HG03064 (cell line): ENCODE measurements around the gene CAPN1.

Experiments
- ATAC-seq: cut with Tn5 transposase; IDR thresholded peaks from one replicate; pipeline ENCODE4 v1.9.1; 2021; ENCODE audit warnings: low read depth; ENCODE audit not compliant: unreplicated experiment

Gene CAPN1

DNA sequence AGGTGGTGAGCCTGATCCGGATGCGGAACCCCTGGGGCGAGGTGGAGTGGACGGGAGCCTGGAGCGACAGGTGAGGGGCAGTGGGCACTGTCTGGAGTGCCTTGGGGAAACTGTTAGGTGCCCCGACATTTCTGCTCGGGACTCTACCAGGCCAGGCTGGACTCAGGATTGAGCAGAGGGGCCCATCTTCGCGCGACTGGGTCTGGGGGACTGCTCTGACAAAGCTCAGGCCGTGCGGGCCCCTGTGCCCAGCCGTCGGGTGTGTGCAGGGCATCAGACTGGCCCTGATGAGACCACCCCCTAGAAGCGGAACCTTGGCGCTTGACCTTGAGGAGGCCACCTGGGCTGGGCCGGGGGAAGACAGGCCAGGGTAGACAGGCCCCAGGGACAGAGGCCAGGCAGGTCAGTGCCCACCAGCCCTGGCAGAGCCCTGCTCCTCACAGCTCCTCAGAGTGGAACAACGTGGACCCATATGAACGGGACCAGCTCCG is 6.3 kb downstream of the CAPN1 start:
- no peak for ATAC-seq

DNA sequence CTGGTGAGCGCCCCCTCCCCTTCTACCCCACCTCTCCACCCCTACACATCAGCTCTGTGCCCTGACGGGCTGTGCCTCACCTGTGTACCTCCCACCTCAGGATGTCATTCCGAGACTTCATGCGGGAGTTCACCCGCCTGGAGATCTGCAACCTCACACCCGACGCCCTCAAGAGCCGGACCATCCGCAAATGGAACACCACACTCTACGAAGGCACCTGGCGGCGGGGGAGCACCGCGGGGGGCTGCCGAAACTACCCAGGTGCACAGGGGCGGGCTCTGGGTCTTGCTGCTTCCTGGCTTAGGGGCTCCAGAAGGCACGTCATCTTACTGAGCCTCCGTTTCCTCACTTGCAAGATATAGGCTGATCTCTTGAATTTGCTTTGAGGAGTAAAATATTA is 6.8 kb downstream of the CAPN1 start:
- no peak for ATAC-seq

DNA sequence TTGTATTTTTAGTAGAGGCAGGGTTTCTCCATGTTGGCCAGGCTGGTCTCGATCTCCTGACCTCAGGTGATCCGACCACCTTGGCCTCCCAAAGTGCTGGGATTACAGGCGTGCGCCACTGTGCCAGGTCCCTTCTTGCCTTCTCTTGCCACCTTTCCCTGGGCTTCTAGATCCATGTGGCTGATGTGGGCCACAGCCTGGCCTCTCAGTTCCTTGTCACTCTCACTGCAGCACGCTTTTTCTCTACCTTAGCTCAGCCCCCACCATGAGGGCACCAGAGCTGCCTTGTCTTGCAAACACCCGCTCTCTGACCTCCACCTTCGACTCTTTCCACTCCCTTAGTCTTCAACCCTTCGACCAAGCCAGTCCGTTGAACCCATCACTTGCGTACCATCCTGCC is 7.5 kb downstream of the CAPN1 start:
- ATAC-seq = no peak

- ATAC-seq = no peak
These were observed 12.8 kb downstream of the CAPN1 start for GRCh38 chr11:65194564-65194963.

DNA sequence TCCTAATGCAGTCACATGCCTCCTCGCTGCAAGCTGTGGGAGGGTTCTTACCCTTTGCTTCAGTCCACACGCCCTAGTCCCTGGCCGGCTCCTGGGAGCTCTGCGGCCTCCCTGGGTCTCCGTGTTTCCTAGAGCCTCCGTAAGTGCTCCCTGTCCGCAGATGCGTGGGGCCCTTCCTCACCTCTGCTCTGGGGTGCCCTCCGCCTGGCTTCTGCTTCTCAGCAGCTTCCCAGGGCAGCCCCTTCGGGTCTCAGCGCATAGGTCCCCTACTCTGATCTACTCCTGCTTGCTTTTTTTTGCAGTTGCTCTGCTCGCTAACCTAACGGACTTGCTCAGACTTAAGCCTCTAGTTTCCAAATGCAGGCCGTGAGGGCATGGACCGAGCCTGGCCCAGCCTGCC is 22.4 kb downstream of the CAPN1 start:
- no peak for ATAC-seq

GRCh38 chr11:65204646-65205601 is 23.2 kb downstream of the CAPN1 start:
- ATAC-seq = no peak

GRCh38 chr11:65205602-65205967 is 23.9 kb downstream of the CAPN1 start:
- ATAC-seq = no peak

DNA sequence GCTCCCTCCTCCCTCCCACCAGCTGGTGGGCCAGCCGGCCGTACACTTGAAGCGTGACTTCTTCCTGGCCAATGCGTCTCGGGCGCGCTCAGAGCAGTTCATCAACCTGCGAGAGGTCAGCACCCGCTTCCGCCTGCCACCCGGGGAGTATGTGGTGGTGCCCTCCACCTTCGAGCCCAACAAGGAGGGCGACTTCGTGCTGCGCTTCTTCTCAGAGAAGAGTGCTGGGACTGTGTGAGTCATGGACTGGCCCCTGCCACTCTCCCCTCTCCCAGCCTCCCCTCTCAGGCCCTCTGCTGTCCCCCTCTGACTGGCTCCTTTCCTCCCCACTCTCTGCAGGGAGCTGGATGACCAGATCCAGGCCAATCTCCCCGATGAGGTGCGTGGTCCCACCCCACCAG is 24.7 kb downstream of the CAPN1 start:
- no peak for ATAC-seq

- no peak for ATAC-seq
These were observed 25.2 kb downstream of the CAPN1 start for GRCh38 chr11:65206901-65207300.

DNA sequence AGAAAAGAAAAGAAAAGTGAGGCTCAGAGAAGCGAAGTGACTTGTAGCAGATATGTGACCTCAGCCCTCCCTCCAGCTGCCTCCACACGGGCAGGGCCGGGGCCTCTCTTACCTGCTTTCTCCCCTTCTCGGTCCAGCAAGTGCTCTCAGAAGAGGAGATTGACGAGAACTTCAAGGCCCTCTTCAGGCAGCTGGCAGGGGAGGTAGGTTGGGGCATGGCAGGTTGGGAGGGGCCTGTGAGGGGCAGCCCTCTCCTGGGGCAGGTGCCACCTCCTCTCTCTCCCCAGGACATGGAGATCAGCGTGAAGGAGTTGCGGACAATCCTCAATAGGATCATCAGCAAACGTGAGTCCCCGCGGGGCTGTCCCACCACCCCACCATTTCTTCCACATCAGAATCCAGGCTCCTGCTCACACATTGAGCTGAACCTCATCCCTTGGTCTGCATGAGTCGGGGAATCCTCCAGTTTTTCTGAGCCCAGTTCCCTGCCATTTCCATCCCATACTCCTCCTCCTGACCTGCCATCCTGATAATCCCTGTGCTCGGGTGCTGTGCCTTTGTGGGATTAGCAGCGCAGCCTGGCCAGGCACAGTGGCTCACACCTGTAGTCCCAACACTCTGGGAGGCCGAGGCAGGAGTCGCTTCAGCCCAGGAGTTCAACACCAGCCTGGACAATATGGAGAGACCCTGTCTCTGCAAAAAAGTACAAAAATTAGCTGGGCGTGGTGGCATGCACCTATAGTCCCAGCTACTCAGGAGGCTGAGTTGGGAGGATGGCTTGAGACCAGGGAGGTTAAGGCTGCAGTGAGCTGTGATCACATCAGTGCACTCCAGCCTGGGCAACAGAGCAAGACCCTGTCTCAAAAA is 26.4 kb downstream of the CAPN1 start:
- ATAC-seq = no peak

- no peak for ATAC-seq
These were observed 27.3 kb downstream of the CAPN1 start for GRCh38 chr11:65208785-65209710.

DNA sequence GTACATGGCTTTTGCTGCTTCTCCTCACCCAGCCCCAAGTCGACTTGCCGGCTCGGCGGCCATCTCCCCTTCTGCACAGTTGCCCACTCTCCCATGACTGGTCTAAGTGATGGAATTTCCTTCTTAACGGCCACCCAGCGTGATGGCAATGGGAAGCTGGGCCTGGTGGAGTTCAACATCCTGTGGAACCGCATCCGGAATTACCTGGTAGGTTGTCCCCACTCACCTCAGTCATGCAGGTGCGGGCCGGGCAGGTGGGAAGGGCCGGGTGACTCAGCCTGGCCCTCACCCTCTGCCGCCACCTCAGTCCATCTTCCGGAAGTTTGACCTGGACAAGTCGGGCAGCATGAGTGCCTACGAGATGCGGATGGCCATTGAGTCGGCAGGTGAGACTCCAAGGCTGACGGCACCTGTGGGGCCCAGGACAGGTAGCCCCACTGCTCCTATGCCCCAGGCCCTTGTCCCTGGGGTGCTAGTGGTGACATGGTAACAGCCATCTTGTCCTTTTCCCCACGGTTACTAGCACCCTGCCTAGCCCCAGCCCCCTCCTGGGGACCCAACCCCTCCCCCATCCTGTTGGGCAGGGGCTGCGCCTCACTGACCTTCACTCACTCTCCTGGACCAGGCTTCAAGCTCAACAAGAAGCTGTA is 28.1 kb downstream of the CAPN1 start:
- ATAC-seq = no peak

- ATAC-seq = no peak
These were observed 28.6 kb downstream of the CAPN1 start for GRCh38 chr11:65210361-65210731.

DNA sequence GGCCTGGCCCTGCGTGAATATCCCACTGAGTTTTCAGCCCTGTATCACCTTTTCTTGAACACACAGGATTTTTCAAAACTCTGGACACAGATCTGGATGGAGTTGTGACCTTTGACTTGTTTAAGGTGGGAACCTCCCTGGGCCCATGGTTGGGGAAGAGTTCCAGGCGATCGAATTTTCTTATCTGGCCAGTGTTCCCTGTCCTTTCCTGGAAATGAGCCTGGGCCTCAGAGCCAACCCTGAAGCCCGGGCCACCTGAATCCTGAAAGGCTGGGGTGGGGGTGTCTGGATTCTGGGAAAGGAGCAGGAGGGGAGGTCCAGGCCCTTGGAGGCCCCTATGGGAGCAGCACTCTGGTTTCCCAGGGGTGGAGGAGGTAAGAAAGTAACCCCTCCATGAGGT is 29.0 kb downstream of the CAPN1 start:
- no peak for ATAC-seq

DNA sequence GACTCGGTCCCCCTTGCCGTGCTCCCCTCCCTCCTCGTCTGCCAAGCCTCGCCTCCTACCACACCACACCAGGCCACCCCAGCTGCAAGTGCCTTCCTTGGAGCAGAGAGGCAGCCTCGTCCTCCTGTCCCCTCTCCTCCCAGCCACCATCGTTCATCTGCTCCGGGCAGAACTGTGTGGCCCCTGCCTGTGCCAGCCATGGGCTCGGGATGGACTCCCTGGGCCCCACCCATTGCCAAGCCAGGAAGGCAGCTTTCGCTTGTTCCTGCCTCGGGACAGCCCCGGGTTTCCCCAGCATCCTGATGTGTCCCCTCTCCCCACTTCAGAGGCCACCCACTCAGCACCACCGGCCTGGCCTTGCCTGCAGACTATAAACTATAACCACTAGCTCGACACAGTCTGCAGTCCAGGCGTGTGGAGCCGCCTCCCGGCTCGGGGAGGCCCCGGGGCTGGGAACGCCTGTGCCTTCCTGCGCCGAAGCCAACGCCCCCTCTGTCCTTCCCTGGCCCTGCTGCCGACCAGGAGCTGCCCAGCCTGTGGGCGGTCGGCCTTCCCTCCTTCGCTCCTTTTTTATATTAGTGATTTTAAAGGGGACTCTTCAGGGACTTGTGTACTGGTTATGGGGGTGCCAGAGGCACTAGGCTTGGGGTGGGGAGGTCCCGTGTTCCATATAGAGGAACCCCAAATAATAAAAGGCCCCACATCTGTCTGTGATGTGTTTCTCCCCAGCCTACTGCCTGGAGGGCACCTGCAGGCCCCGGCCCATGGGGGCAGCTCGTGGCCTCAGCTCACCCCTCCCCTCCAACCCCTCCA is 29.8 kb downstream of the CAPN1 start:
- no peak for ATAC-seq

- no peak for ATAC-seq
These were observed 30.6 kb downstream of the CAPN1 start for GRCh38 chr11:65212226-65212801.

- no peak for ATAC-seq
These were observed 31.8 kb downstream of the CAPN1 start for GRCh38 chr11:65213322-65214211.
